ENCODE measurements around the gene GNB5. TPM values are rescaled to one million over a fixed set of nuclear protein-coding genes. Genes with fewer than 3 reads are reported as not detected.

GNB5 gene
- total RNA-seq, 4 donors from 2014 or later = 12.2 to 24.0 (median 17.2) TPM

- TF ChIP-seq CTCF (IDR thresholded peaks at IDR 0.05; ENCODE audit: low read depth) = no peak
Measured at GRCh38 chr15:52220251-52220650, 29.1 kb upstream of the GNB5 start.

GRCh38 chr15:52218816-52219215 is 27.6 kb upstream of the GNB5 start:
- TF ChIP-seq CTCF (IDR thresholded peaks at IDR 0.05; ENCODE audit: low read depth) = no peak

GRCh38 chr15:52218371-52218770 is 27.2 kb upstream of the GNB5 start:
- no peak for TF ChIP-seq CTCF (IDR thresholded peaks at IDR 0.05; ENCODE audit: low read depth)

GRCh38 chr15:52217186-52217585 is 26.0 kb upstream of the GNB5 start:
- no peak for TF ChIP-seq CTCF (IDR thresholded peaks at IDR 0.05; ENCODE audit: low read depth)

- TF ChIP-seq CTCF (IDR thresholded peaks at IDR 0.05; ENCODE audit: low read depth) = no peak
Measured at GRCh38 chr15:52214553-52214952, 23.4 kb upstream of the GNB5 start.

GRCh38 chr15:52213206-52213605 is 22.0 kb upstream of the GNB5 start:
- no peak for TF ChIP-seq CTCF (IDR thresholded peaks at IDR 0.05; ENCODE audit: low read depth)

GRCh38 chr15:52208306-52208946 is 17.2 kb upstream of the GNB5 start:
- TF ChIP-seq CTCF (IDR thresholded peaks at IDR 0.05; ENCODE audit: low read depth) = no peak

All from subcutaneous adipose tissue (tissue), 4 donors.